ENCODE data around the gene TMPRSS9.
A peak's percentile ranks its signal among the peaks of the same experiment; 100 is the strongest.

TMPRSS9 gene

DNA sequence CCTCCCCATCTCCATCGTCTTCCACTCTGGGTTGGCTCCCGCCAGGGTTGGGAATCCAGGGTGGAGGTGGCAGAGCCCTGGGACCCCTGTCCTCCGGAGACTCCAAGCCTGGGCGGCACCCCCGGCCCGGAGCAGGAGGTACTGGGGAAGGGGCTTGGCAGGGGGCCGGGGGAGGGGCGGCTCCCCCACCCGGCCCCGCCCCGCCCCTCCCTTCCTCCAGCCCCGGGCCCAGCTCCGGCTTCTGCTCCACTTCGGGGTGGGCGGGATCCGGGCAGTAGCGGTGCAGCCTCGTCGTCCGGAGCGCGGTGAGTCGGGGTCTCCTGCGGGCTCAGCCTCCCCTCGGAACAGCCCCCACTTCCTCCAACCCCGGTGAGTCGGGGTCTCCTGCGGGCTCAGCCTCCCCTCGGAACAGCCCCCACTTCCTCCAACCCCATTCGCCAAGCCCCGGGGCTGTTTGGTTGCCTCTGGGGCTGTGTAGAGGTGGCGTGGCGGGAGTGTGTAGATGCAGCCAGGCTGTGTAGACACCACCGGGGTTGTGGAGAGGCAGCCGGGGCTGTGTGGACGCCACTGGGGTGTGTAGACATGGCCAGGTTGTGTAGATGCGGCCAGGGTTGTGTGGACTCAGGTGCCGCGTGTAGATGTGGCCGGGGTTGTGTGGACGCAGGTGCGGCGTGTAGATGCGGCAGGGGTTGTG lies at the start of gene TMPRSS9:
TSS of gene TMPRSS9 (plus strand) at position 274 of the 694 bp plus-strand sequence. CDS start 29,521 bp downstream, outside the sequence.
- DNase-seq (ENCODE audit: low read depth in 3 of 3): no peak

DNA sequence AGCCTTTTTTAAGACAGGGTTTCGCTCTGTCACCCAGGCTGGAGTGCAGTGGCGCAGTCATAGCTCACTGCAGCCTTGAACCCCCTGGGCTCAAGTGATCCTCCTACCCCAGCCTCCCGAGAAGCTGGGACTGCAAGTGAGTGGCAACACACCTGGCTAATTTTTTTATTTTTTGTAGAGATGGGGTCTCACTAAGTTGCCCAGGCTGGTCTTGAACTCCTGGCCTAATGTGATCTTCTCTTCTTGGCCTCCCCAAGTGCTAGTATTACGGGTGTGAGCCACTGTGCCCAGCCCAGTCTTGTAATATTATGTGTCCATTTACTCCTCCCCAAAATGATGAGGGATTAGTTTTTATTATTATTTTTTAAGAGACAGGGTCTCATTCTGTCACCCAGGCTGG lies 49.0 kb upstream of the TMPRSS9 start:
- DNase-seq (ENCODE audit: low read depth in 3 of 3): no peak

DNA sequence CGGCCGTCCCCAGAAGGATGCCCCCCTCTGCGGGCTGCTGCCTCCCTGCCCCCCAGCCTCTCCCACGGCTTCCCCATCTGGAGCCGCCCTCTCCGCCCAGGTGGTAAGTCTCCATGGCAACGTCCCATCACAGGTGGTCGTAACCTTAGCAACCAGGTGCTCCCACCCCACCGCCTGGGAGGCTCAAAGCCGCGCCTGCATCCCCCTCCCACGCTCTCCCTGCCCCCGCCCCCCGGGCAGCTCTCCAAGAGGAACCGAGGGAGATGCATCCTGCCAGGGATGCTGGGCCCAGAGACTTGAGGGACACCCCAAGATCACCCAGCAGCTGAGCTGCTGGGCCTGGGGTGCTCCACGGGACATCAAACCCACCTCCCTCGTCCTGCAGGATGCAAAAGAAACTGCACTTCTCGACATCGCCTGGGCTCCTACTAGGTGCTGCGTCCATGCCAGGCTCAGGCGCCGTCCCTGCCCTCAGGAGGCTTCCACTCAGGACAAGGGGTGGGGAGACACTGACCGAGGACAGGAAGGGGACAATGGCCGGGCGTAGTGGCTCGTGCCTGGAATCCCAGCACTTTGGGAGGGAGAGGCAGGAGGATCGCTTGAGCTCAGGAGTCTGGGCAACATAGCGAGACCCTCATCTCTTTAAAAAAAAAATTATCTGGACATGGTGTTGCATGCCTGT lies 47.1 kb upstream of the TMPRSS9 start:
- DNase-seq (ENCODE audit: low read depth in 3 of 3): no peak

- no peak for DNase-seq (ENCODE audit: low read depth in 3 of 3)
Observed at GRCh38 chr19:2315121-2315817, 44.8 kb upstream of the TMPRSS9 start.

DNA sequence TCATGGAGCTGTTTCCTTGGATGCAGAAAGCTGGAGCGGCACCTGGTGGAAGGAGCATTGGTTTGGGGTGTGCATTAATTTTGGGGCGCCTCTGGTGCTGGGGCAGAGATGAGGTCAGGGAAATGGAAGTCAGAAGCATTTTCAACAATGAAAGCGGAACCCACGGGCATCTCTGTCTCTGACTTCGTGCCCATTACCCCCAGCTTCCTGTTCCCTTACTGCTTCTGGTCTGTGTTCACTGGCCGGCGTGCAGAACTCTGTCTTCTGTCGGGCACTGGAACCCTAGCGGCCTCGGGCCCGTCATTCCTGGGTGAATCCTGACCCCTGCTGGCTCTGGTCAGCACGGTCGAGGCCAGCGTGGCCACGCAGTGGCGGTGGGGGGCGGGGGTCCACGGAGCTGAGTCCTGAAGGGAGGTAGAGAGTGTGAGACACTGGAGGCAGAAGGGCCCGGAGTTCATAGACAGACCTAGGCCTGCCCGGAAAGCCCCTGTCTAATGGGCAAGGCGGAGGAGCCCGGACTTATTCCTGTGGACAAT lies 44.2 kb upstream of the TMPRSS9 start:
- no peak for DNase-seq (ENCODE audit: low read depth in 3 of 3)

DNA sequence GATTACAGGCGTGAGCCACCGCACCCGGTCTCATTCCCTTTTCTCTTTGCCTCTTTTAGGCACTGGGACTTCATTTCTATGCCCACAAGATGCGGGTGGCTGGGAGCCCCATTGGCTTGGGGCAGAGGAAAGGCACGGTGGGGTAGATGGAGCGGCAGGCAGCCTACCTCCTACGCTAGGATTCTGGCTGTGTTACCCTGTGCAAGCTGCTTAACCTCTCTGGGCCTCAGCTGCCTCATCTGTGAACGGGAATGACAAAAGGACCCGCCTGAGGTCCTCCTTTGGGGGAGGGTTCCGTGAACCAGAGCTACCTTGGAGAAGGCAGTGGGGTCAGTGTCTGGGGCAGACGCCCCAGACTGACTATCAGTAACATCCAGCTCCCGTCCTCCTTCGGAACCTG lies 42.8 kb upstream of the TMPRSS9 start:
- no peak for DNase-seq (ENCODE audit: low read depth in 3 of 3)

DNA sequence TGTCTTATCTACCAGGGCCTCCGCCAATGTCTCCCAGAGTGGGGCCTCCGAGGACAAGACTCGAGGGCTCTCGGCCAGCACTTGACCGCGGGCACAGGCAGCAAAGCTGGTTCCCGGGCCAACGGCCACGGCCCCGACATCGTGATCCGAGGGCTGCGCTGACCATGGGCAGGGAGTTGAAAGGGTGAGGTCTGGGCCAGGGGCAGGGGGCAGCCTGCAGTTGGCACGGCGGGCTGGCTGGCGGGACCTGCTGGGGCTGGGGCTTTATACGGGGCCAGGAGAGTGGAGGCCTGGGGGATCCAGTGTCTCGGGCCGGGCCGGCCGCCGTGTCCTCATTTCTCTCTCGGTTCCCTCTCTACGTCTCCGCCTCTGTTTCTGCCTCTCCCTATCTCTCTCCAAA lies 42.3 kb upstream of the TMPRSS9 start:
- no peak for DNase-seq (ENCODE audit: low read depth in 3 of 3)

GRCh38 chr19:2318923-2319322 lies 41.1 kb upstream of the TMPRSS9 start:
- DNase-seq (ENCODE audit: low read depth in 3 of 3): no peak

DNA sequence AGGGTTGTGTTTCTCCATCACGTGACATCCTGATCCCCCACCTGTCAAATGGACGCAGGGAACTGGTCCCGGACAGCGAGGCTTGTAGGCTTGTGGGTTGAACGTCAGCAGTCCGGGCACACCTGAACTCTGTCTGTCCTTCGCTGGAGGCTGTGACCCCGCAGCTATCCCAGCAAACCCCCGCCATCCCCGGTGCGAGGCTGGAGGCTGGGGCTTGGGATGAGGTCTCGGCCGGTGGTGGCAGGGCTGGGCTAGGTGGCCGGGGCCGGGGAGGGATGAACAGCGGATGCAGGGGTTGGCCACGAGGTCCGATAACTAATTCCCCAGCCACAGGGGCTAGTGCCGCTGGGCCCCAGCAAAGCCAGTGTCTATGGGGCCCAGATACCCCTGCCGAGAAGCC lies 40.5 kb upstream of the TMPRSS9 start:
- no peak for DNase-seq (ENCODE audit: low read depth in 3 of 3)

DNA sequence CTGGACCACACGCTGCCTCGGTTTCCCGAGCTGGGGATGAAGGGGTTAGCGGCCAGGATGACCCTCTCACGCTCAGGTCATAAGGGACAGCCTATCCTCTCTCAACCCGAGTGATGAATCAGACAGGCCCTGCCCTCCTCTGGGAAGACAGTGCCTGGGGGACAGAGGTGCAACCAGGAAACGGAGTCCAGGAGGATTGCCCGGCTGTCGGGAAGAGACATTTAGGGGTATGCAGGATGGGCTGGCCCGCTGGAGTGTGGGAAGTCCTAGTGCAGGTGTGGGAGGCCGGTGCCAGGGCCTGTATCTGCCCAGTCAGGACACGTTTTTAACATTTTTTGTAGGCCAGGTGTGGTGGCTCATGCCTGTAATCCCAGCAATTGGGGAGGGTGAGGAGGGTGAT lies 40.0 kb upstream of the TMPRSS9 start:
- no peak for DNase-seq (ENCODE audit: low read depth in 3 of 3)

DNA sequence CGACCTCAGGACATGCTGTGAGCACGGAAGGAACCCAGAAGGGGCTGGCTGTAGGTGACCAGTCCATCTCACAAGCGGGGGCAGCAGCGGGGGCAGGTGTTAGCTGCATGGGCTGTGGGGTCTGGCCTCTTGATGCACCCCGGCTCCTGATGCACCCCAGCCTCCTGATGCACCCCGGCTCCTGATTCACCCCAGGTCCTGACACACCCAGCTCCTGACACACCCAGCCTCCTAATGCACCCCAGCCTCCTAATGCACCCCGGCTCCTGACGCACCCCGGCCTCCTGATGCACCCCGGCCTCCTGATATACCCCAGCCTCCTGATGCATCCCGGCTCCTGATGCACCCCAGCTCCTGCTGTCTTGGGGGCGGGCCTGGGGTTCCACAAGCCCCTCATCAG lies 39.1 kb upstream of the TMPRSS9 start:
- no peak for DNase-seq (ENCODE audit: low read depth in 3 of 3)

DNA sequence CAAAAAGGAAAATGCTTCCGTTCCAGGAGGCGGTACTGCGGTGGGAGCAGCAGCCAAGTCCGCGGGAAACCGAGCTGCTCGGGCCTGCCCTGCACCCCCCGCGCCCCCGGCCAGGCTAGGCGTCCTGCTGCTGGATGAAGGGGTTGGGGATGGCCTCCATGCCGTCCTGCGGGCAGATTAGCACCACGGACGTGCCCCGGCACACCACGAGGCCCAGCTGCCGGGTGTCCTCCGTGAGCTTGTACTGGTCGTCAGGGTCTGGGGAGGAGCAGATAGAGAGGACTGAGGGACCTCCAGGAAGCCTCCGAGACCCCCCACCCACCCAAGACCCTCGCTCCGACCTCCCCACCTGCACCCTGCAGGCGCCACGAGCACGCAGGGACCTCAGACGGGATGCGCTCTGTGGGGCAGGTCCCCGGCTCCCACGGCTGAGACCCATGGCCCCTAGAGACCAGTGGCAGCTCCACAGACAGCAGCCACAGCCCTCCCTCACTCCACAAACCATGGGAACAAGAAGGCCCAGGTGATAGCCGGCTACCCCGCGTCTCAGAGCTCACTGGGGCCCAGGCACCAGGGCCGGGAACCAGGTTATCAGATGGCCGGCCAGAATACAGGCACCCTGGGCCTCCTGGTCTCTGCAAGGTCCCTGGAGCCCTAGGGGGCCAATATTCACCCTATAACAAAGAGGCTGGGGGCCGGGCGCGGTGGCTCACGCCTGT lies 38.3 kb upstream of the TMPRSS9 start:
- DNase-seq (ENCODE audit: low read depth in 3 of 3): no peak

DNA sequence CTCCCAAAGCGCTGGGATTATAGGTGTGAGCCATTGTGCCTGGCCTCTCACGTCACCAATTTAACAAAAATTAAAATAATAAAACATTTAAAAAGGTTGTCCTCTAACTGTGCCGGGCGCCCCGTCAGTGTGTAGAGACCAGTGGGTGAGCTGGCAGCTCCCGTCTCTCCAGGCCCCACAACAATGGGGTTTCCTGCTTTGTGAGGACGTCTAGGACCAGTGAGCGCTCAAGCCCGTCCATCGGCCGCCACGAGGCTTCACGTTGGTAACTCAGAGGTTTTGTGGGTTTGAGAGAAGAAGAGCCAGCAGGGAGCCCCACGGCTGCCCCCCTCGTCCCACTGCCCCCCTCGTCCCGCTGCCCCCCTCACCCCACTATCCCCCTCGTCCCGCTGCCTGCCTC lies 36.4 kb upstream of the TMPRSS9 start:
- DNase-seq (ENCODE audit: low read depth in 3 of 3): no peak

- DNase-seq (ENCODE audit: low read depth in 3 of 3): no peak
Observed at GRCh38 chr19:2324220-2324948, 35.7 kb upstream of the TMPRSS9 start.

- DNase-seq (ENCODE audit: low read depth in 3 of 3): no peak
Observed at GRCh38 chr19:2325281-2326046, 34.6 kb upstream of the TMPRSS9 start.

DNA sequence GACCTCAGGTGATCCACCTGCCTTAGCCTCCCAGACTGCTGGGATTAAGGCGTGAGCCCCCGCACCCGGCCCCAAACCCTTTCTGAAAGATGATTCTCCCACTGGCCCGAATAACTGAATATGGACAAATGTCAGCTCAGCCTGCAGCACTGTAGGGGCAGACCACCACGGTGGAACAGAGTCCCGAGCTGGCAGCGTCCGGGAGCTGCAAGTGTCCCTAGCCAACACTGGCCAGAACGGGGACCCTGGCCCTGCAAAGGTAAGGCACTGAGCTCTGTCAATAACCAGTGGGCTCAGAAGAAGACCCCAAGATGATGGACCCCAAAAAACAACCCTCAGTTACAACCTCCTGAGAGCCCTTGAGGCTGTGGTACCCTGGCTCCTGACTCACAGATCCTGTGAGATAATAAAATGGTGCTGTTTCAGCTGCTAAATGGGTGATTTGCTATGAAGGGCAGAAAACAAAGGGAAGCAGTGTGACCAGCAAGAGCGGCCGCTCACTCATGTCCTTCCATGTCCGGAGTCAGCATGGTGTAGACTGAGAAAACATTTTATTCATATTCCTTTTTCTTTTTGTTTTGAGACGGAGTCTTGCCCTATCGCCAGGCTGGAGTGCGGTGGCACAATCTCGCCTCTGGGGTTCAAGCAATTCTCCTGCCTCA lies 33.2 kb upstream of the TMPRSS9 start:
- DNase-seq (ENCODE audit: low read depth in 3 of 3): no peak

- DNase-seq (ENCODE audit: low read depth in 3 of 3): peak; percentile 30 to 48 (median 33)
Observed at GRCh38 chr19:2327773-2328400, 32.2 kb upstream of the TMPRSS9 start.

- DNase-seq (ENCODE audit: low read depth in 3 of 3): peak; percentile 83 to 87 (median 86)
Observed at GRCh38 chr19:2328401-2329148, 31.5 kb upstream of the TMPRSS9 start, which contains the start of the genes LSM7 and SPPL2B. LSM7 (minus strand) TSS chr19:2328586; CDS start chr19:2328566, 20 bp downstream. SPPL2B (plus strand) TSS chr19:2328684; CDS start chr19:2328710, 26 bp downstream.

- DNase-seq (ENCODE audit: low read depth in 3 of 3): no peak
Observed at GRCh38 chr19:2329149-2329478, 31.0 kb upstream of the TMPRSS9 start.

Data from stimulated activated CD4-positive, alpha-beta T cell treated with anti-CD3 and anti-CD28 coated beads, TNF-alpha, amount 100 ng/mL, for 48 hours (primary cell).